Measurements from ENCODE around the gene CDH4.

CDH4 gene

DNA sequence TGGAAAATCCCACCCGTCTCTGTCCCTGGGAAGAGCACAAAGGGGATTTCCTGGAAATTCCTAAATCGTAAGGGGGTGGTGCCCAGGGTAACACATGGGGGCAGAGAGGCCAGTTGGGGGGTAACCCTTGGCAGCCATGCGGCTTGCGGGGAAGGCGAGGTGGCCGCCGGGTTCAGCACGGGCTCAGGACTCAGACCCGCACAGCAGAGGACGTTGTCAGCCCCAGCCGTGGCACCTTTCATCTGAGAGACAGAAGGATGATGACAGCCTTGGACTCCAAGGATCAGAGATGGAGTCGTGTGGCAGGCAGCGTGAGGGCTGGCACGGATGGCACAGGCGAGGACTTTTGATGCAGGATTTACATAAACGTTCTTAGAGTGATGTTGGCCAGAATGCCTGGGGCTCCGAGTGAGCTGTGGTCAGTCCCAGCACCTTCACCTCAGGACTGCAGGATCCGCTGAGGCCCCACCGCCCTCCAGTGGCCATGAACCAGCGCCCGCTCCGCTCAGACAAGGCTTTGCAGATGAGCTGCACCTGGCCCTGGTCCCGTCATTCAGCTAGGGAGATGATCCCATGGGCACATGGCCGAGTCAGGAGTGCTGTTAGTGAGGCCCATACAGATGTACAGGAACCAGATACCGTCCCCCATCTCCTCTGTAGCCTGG is 623.3 kb downstream of the CDH4 start:
- no peak for DNase-seq (ENCODE audit: low read depth, low spot score)

DNA sequence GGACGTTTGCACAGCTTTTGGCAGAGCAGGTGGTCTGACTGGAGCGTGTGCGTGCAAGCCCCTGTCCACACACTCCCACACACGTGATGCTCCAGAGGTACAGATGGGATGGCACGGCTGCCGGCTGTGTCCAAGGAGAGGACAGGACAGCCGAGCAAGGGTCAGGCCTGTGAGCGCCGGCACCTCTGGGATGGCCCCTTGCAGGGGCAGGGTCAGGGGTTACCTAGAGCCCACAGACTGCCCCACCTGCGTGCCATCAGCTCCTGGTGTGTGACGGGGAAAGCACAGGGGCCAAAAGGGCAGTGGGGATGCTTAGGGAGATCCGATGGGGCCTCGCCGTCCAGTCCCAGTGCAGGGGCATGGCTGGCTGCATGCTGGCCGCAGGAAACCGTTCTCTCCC is 623.9 kb downstream of the CDH4 start:
- DNase-seq (ENCODE audit: low read depth, low spot score) = no peak

DNA sequence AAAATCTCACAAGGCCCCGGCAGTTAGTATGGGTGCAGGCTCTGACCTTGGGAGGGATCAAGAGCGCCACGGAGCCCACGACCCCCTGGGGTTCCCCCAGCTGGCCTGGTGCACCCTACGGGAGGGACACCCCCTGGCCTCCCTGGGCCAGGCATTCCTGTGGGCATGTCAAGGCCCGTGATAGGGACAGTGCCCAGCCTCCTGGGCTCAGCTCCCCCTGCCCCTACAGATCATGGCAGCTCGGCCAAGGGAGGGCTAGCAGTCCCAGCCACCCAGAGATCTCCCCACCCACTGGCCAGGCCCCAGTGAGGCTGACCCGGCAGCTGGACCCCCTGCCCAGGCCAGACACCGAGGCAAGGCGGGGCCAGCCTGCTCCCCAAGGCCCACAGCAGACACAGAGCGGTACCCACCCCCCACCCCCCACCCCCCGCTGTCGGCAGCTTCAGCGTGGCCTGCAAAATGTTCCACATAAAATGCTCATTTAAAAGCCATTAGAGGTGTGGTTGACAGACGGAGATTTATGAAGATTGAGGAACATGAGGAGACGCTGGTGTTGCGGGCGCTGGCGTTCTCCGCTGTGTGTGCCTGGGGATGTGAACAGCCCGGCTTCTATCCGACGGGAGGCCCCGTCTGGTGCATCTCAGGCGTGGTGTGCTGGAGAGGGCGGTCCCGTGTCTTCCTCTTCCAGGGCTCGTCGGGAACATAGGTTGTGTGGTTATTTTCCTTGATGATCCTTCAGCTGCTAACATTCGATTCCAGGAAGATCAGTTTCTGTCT is 625.1 kb downstream of the CDH4 start:
- DNase-seq (ENCODE audit: low read depth, low spot score) = no peak

DNA sequence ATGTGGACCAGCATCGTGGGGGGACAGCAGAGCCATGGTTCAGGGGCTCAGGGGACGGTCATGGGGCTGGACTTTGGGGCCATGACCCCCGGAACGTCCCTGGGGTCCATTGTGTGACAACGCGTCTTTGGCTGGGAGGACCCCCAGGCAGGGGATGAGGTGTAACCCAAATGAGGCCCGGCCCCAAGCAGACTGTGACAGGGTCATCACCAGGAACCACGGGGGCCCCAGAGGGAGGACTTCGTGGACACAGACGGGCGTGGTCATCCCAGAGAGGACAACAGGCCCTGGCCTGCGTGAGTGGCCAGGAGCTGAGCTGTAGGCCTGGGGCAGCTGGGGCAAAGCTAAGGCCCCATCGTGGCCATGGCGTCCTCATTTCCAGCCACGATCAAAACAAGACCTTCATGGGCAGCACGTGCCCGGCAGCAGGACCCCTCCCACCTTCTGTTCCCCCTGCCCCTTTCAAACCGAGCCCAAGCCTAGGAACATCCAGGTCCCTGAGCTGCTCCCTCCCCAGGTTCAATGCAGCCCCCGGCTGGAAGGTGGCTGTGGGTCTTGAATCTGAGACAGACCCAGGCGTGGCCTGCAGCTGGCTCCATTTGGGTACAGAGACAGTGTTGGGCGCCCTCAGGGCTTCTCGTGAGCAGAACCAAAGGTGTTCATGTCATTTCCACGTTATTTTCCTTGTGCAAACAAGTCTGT is 625.9 kb downstream of the CDH4 start:
- DNase-seq (ENCODE audit: low read depth, low spot score) = no peak

DNA sequence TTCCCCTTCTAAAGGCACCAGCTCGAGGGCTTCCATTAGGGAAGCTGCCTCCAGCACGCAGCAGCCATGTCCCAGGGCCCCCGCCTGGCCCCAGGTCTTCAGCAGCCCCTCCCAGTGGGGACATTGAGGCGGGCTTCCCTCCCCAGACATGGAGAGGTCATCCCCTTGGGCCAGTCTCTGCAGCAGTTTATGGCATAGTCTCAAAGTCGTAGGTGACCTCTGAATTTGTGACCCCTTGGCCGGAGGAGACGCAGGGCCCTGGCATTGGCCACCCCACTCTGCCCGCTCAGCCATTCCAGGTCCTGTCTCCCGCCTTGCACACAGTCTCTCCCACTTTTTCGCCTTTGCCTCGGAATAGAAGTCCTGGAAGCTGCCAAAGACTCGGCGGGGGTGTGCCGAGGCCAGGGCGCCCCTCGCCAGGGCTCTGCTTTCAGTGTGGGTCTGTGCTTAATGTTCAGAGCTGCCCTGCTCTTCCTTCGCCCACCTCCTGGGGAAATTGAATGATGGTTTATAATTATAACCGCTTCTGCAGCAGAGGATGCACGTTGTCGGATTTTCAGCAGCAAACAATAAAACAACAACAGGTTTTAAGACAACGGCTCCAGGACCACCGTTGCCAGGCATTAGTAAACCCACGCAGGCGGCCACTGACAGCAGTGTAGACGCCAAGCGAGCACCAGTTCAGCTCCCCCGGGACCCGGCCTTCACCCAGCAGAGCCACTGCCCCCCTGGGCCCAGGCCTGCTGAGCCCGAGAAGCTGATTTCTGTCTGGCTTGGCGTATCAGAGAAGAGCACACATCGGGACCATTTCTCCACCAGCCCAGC is 626.6 kb downstream of the CDH4 start:
- no peak for DNase-seq (ENCODE audit: low read depth, low spot score)

DNA sequence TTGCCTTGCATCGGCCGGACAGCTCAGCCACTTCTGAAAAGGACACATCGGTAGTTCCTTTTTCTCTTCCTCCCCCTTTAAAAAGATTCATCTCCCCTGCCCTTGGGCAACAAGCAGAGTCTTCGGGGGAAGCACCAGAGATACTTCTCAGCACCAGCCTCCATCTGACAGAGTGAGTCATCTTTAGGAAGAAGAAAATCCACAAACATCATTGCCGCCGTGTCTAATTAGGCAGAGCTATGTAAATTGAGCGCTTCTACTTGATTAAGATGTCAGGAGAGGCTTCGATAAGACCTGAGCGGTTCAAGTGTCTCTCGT is 627.2 kb downstream of the CDH4 start:
- no peak for DNase-seq (ENCODE audit: low read depth, low spot score)

DNA sequence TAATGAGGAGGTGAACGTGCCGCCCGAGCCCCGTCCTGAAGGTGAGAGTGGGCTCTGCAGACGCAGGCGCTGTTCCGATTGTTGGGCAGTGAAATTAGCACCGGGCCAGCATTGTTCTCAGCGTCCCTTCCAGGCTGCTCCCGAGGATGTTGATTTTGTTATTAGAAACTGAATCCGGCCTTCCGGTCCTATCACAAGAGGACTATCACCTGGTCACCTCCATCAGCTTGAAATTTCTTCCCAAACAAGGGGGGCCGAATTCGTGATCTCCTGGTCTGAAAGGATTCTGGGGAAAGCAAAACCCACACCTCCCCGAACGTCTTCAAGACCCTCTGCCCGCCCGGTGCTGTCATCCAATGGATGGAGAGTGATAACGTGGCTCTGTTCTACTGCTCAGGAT is 627.6 kb downstream of the CDH4 start:
- no peak for DNase-seq (ENCODE audit: low read depth, low spot score)

DNA sequence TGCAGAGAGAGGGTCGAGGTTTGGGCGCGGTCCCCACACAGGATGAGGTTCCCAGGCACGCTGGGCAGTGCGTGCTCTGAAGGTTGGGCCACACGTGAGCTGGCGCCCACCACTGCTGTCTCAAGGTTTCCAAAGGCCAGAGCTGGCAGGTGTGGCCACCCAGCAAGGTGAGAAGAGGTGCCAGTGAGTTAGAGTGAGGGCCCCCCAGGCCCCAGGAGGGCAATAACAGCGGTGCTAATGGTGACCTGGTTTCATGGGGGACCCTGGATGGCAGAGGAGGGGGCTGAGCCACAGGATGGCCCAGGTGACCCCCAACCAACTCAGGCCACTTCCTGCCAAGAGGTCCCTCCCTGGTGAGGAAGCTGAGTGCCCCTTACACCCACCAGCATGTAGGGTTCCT is 628.6 kb downstream of the CDH4 start:
- DNase-seq (ENCODE audit: low read depth, low spot score) = no peak

DNA sequence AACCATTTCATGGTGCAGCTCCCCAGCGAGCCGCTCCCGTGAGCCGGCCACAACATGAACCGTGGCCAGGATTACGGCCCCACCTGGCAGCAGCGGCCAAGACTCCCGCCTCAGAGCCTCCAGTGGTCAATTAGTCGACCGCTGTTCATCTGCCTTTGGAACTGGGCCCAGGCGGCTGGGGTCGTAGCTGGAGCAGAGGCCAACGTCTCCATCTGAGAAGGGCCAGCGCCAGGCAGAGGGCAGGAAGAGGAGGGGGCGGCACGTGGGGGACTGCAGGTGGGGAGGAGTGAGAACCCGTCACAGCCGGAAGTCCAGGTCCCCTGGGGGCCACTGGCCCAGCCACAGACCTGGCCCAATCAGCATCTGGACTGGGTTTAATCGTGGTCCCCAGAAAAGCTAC is 629.4 kb downstream of the CDH4 start:
- DNase-seq (ENCODE audit: low read depth, low spot score) = no peak

DNA sequence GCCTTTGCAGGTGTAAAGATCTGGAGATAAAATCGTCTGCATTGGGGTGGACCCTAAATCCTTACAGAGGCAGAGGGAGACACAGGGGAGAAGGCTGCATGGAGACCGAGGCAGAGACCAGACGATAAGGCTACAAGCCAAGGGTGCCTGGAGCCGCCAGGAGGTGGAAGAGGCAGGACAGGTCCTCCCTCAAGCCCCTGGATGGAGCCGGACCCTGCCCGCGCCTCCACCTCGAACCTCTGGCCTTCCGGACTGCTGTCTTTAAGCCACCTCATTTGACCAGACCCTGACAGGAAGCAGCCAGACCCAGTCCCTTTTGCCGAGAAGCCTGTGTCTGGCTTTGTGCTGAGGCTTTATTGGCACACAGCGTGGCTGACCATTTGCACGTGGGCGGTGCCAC is 629.8 kb downstream of the CDH4 start:
- no peak for DNase-seq (ENCODE audit: low read depth, low spot score)

DNA sequence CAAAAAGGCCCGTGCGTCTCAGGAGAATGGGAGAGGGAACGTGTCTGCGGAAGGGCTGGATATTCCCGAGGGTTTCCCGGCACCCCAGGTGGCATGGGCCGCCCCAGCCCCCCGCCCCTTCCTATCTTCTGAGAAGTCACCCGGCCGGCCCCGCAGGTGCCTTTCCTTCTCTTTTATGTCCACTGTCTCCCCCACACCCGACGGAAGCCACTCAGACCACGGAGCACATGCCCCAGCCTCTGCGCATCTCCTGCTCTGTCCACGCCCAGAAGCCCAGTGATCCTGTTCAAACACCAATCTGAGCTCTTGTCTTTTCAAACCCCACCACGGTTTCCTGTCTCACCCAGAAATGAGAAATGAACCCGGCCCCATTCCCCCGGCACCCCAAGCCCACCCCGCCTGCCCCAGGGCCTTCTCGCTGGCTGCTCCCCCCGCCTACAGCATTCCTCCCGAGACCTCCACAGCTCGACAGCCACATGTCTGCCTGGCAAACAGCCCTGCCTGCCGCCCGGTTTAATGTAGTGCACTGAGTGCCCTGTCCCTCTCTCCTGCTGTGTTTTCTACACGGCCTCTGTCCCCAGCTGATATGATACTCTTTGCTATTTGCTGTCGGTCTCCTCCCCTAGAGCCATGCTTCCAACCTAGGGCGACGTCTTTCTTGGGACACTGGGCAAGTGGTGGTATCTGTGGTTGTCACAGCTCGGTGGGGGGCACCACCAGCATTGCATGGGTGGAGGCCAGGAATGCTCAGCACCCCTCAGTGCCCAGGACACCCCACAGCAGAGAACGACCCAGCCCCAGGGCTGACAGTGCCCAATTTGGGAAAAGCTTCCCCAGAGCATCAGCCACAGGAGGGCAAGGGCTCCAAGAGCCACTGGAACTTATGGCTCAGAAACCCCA is 630.9 kb downstream of the CDH4 start:
- DNase-seq (ENCODE audit: low read depth, low spot score) = no peak

DNA sequence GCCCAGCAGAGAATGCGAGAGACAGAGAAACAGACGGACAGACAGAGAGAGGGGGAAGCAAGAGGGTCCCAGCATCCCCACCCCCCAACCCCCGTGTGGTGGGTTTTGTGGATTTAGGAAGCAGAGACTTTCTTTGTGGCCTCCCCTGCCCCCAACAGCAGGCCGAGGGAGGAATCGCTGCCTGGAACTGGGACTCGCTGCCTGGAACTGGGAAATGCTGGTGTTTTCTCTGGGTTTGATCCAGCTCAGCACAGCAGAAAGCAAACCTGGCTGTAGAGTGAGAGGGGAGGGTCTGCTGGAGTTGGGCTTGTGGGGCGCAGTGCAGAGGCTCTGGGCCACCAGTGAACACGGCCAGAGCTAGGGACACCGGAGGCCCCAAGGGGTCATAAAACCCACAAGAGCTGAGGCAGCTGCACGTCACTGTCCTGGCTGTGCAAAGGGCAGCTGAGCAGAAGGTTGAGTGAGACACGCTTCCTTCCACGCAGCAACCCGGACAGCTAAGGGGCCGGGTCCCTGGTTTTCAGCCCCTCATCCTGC is 631.9 kb downstream of the CDH4 start:
- DNase-seq (ENCODE audit: low read depth, low spot score) = no peak

DNA sequence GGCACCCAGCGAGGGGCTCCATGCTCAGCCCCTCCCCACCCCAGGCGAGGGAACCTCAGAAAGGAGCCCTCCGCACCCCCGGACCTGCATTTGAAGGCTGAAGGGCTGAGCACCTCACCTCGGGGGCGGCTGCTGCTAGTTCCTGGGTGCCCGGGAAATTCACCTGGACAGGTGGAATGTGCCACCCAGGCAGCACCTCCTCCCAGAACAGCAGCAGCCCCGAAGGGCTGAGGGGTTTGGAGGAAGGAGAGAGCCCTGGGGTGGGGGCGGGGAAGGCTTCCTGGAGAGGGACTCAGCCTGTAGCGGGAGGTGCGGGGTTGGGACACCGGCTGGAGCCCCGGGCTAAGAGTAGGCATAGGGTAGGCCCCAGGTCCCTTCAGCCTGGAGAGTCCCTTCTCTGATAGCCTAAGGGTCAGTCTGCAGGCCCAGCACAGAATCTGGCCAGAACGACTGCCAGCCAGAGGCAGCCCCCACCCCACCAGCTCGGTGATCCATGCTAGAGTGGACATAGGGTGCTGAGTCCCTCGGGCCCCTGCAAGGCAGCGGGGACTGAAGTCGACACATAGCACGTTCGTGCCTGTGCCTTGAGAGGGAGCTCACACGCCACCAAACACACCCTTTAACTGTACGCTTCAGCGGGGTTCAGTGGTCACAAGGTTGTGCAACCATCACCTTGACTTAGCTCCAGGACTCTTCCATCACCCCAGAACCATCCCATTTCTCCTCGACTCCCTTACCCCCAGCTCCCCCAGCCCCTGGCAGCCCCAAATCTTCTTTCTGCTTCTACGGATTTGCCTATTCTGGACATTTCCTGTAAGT is 632.7 kb downstream of the CDH4 start:
- no peak for DNase-seq (ENCODE audit: low read depth, low spot score)

DNA sequence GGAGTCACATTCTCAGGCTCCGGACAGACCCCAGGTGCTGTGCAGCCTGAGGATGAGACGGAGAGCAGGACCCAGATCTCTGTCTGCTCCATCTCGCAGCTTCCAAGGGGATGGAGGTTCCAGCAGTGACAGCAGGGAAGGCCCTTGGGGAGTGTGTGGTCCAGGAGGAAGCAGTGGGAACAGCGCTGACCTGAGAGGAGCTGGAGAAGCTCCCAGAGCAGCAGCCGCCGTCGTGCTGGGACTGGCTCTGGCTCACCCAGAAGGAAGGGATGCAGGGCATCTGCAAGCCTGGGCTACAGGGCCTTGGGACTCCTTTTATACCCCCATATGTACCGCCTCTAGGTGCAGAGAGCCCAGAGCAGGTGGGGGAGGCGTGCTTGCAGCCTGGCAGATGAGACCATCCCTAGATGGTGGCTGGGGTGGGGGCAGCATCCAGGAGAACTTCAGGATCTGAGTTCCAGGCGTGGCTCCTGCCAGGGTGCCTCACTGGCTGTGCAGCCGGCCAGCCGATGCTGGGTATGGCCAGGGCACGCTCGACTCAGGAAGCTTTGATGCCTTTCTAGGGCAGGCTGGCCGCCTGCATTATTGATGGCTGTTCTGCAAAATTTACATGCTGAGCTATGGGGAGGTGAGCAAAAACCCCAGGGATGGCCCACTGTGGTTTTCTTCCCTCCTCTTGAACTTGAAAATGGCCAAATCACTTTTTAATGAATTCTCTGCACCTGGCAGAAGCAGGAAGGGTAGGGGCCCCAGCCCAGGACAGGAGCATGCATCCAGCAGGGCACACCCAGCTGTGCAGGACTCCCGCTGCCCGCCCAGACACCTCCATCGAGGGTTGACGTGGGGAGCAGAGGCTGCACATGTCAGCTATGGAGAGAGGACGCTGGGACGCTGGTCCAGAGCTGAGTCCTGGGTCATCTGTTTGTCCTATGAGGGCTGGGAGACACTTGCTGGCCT is 634.0 kb downstream of the CDH4 start:
- no peak for DNase-seq (ENCODE audit: low read depth, low spot score)

DNA sequence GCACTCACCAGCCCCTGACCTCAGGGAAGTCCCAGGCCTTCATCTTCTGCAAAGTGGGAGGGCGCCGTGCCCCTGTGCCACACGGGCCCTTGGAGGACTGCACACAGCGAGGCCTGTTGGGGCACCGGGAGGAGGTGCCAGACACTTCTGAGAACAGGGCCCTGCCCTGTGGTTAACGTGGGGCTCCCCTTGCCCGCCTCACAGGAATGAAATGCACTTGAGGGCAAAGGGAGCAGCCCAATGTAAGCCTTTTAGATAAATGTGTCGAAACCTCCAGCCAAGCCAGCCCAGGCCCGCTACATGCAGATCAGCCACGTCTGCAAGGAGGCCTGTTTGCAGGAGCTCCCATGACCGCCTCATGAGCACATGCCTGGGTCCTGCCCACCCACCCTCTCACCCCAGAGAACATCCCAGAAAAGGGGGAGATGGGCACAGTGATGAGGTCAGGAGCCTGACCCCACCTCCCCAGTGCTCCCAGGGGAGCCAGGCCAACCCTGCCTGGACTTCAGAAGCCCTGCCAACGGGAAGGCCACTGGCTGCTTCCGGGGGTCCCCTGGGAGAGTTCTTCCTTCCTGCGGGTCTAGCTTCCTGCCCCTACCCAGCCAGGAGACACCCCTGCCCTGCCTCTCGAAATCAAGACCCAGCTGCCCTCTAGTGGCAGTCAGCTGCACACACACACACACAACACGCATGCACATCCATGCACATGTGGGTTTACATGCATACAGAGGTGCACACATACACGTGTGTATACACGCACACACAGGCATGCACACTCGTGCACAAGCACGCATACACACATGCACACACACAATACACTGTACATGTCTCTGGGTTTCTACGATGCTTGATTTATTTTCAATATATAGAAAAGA is 634.9 kb downstream of the CDH4 start:
- DNase-seq (ENCODE audit: low read depth, low spot score) = no peak

DNA sequence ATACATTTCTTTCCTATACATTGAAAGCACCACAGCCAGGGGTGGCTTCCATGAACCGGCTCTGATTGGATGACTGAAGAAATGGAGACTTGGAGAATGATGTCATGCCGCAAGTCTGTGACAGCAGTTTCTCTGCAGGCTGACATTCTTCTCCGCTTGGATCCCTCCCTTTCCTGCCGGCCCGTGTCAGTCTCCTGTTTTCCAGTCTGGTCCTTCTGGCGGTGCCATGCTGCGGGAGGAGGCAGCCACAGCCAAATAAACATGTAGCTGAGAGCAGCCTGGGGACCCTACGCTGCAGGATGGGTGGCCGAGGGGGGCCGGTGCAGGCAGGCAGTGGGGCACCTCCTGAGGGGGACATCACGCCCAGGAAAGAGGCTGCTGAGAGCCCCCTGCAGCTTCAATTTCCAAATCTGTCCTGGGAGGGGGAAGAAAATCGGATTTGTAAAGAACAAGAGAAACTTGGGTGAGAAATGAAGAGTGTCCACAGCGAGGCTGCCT is 635.6 kb downstream of the CDH4 start:
- DNase-seq (ENCODE audit: low read depth, low spot score) = no peak

DNA sequence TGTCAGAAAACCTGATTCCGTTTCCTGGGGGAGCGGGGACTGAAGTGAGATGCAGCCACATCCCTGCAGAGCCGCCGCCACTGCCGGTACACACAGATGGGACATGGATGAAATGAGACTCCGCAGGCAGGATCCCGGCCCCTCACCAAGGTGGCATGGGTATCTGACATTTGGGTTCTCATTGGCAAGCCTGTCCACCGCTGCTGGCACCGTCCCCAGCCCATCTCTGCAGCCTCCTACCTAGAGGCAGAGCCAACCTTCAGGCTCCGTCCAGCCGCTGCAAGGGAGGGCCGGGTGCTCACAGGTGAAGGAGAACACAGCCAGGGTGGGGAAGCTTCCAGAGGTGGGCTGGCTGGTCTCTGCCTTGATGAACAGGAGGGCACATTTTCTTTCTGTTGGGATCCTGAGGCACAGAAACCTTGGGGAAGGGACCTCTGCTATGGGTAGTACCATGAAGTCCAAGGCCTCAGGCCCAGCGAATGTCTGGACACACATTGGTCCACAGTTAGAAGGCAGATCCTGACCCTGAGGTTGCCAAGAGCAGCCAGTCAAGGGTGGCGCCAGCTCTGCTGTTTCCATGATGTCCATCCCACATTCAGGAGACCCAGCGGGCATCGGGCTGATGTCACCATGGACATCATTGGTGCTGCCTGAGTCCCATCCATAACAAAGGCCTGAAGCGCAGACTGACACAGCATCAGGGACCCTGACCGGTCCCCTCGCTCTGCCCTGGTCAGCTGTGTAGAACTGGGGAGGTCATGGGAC is 636.2 kb downstream of the CDH4 start:
- DNase-seq (ENCODE audit: low read depth, low spot score) = no peak
